GM12878 (cell line): ENCODE measurements around the gene HBQ1. TPM values are rescaled to one million over a fixed set of nuclear protein-coding genes. Genes with fewer than 3 reads are reported as not detected.

ENCODE experiments used
- ATAC-seq: fragments of 200-7000 bp; cut with Tn5 transposase; 3 replicates; pipeline ENCODE4 v1.9.1; 2020; ENCODE audit warnings: mild to moderate bottlenecking, moderate library complexity
- BruUV-seq: library from RNA; stranded (reverse); fragments of 400-500 nt; replicated peaks from 2 replicates; lab custom pipeline; 2021; lab: Mats Ljungman, UMichigan
- CTCF ChIA-PET: fragments of 300-600 bp; sonication (Branson Sonifier 250); formaldehyde crosslinking; extraction: SDS; loops from one replicate; lab custom pipeline; 2021; ENCODE audit warnings: inconsistent platforms; lab: Yijun Ruan, JAX
- POLR2A ChIA-PET: fragments of 350-600 bp; formaldehyde crosslinking; extraction: SDS; loops from one replicate; lab custom pipeline; 2021; ENCODE audit warnings: inconsistent platforms; lab: Charles Lee
- RAD21 ChIA-PET: fragments of 300-600 bp; sonication (Branson Sonifier 250); formaldehyde crosslinking; loops from one replicate; lab custom pipeline; 2023; ENCODE audit warnings: antibody characterized with exemption; ENCODE audit not compliant: unreplicated experiment; lab: Charles Lee
- SMC1A ChIA-PET: fragments of 300-600 bp; sonication (Branson Sonifier 250); formaldehyde crosslinking; loops from one replicate; lab custom pipeline; 2023; ENCODE audit not compliant: unreplicated experiment, uncharacterized antibody; lab: Charles Lee
- DNase-seq: peaks from one replicate; pipeline ENCODE4 v3.0.0-alpha.2; 2011; ENCODE audit warnings: low read depth, low spot score
- FAIRE-seq: peaks from 3 replicates; lab custom pipeline; 2011; peaks lifted over from hg19 to GRCh38; lab: Jason Lieb, UNC
- H2AFZ ChIP-seq: 2 replicates; pipeline ENCODE4 v1.6.0; 2011; ENCODE audit warnings: low read depth, low read length, control low read depth; ENCODE audit not compliant: control insufficient read depth
- H3K27ac ChIP-seq: 2 replicates; pipeline ENCODE4 v1.5.1; 2011; ENCODE audit warnings: control low read depth; ENCODE audit not compliant: control insufficient read depth, insufficient read depth
- H3K27me3 ChIP-seq, 2 experiments: replicated peaks in 1 of 2; 2 replicates each; pipeline versions ENCODE4 v1.6.0 to v1.6.1; 2011; ENCODE audit warnings: low read length in 1 of 2; ENCODE audit not compliant: control insufficient read depth in 2 of 2, insufficient read depth in 2 of 2
- H3K36me3 ChIP-seq, 2 experiments: 2 replicates each; pipeline ENCODE4 v1.5.1; 2011; ENCODE audit warnings: low read length in 1 of 2; ENCODE audit not compliant: control insufficient read depth in 2 of 2, insufficient read depth in 2 of 2
- H3K4me1 ChIP-seq: 2 replicates; pipeline ENCODE4 v1.6.1; 2011; ENCODE audit warnings: mild to moderate bottlenecking, low read length, moderate library complexity, mixed read lengths; ENCODE audit not compliant: control insufficient read depth, insufficient read depth
- H3K4me2 ChIP-seq: 2 replicates; pipeline ENCODE4 v1.6.0; 2011; ENCODE audit warnings: control low read depth; ENCODE audit not compliant: control insufficient read depth, insufficient read depth
- H3K4me3 ChIP-seq: fragments of 200-600 bp; sonication (generic); 2 replicates; pipeline ENCODE4 v1.5.1; 2016
- H3K79me2 ChIP-seq: 2 replicates; pipeline ENCODE4 v1.6.0; 2011; ENCODE audit warnings: low read length; ENCODE audit not compliant: control insufficient read depth, insufficient read depth
- H3K9ac ChIP-seq: 2 replicates; pipeline ENCODE4 v1.8.0; 2011; ENCODE audit warnings: low read length, control low read depth, mixed read lengths; ENCODE audit not compliant: control insufficient read depth, insufficient read depth
- H3K9me3 ChIP-seq: replicated peaks from 3 replicates; pipeline ENCODE4 v1.5.1; 2011; ENCODE audit warnings: mild to moderate bottlenecking, low read length; ENCODE audit not compliant: control insufficient read depth, insufficient read depth
- H4K20me1 ChIP-seq: 2 replicates; pipeline ENCODE4 v1.6.0; 2011; ENCODE audit not compliant: control insufficient read depth, insufficient read depth
- ASH2L ChIP-seq: fragments of 300-600, 200-600 bp; sonication (generic); IDR thresholded peaks from 2 replicates; pipeline ENCODE4 v1.6.1; 2017; ENCODE audit warnings: low read depth, mild to moderate bottlenecking, borderline replicate concordance
- E2F4 ChIP-seq: IDR thresholded peaks from 2 replicates; pipeline ENCODE4 v1.6.1; 2012; ENCODE audit warnings: low read depth, low read length, improper control_type of control experiment
- E4F1 ChIP-seq: fragments of 450-650 bp; IDR thresholded peaks from 2 replicates; pipeline ENCODE4 v1.6.1; 2018; ENCODE audit warnings: borderline replicate concordance, mild to moderate bottlenecking; ENCODE audit not compliant: partially characterized antibody
- HDAC2 ChIP-seq: fragments of 200-600 bp; sonication (generic); IDR thresholded peaks from 2 replicates; pipeline ENCODE4 v1.6.1; 2017
- JUNB ChIP-seq: IDR thresholded peaks from 2 replicates; pipeline ENCODE4 v1.6.1; 2016; ENCODE audit warnings: antibody characterized with exemption, mild to moderate bottlenecking
- MLLT1 ChIP-seq: fragments of 450-650 bp; IDR thresholded peaks from 2 replicates; pipeline ENCODE4 v1.6.1; 2016; ENCODE audit warnings: mild to moderate bottlenecking
- MTA2 ChIP-seq: fragments of 450-650 bp; IDR thresholded peaks from 2 replicates; pipeline ENCODE4 v1.6.1; 2016; ENCODE audit warnings: low read depth, mild to moderate bottlenecking, moderate library complexity
- SKIL ChIP-seq: fragments of 450-650 bp; IDR thresholded peaks from 2 replicates; pipeline ENCODE4 v1.6.1; 2017; ENCODE audit warnings: mild to moderate bottlenecking, low read depth, inconsistent platforms; ENCODE audit not compliant: poor library complexity, severe bottlenecking
- STAT1 ChIP-seq: fragments of 450-650 bp; conservative IDR thresholded peaks from 2 replicates; pipeline ENCODE4 v1.6.1; 2014; ENCODE audit warnings: antibody characterized with exemption, mild to moderate bottlenecking
- WGBS: methylation state at CpG from one replicate; pipeline ENCODE4 v1.1.6; 2016; ENCODE audit warnings: low lambda C conversion rate; ENCODE audit not compliant: insufficient replicate concordance, insufficient coverage; ENCODE audit errors: missing lambda C conversion rate; 5-methylcytosine and 5-hydroxymethylcytosine counted together
- in situ Hi-C: fragments of 300-500 bp; cut with MboI; formaldehyde crosslinking; loops from 9 replicates; pipeline ENCODE4 v1.14.3; 2018; ENCODE audit warnings: mixed read lengths
- intact Hi-C: fragments of 100-400 bp; cut with micrococcal nuclease; formaldehyde crosslinking; loops from one replicate; pipeline ENCODE4 v1.14.2; 2022; ENCODE audit not compliant: unreplicated experiment
- polyA plus RNA-seq, 11 experiments: library from polyadenylated mRNA; depleted of rRNA in 4 of 11; unstranded in 6 of 11; stranded (reverse) in 5 of 11; fragments of >200 nt; fragmentation: Nextera tagmentation in 4 of 11; fragmentation: Illumina TruSeq in 1 of 11; extraction: Ambion mirVana in 4 of 11; extraction: Trizol in 1 of 11; gene quantifications; 1 replicate in 1 of 11; 2 replicates in 10 of 11; pipeline versions ENCODE4 v1.2.1 to v1.2.3, GENCODE V29; 2011 to 2016; ENCODE audit warnings: inconsistent platforms in 2 of 11, missing spikeins in 2 of 11, low read depth in 1 of 11
- total RNA-seq, 4 experiments: library from RNA; depleted of rRNA in 3 of 4; stranded (reverse); fragments of >200 nt in 3 of 4; fragmentation: Illumina TruSeq in 1 of 4; extraction: Trizol in 1 of 4; gene quantifications; 2 replicates each; pipeline versions ENCODE4 v1.2.1 to v1.2.3, GENCODE V29; 2013 to 2021

The HBQ1 gene
- total and polyA plus RNA-seq, 10 of the 15 experiments (the other 5 are each of a cell fraction or from before 2014, with no cell fraction given): not detected

- whole genome bisulfite sequencing: 95% methylated on average over 11 of the region's 11 CpGs
- TF ChIP-seq E4F1: no peak
- no peak for TF ChIP-seq ASH2L
- TF ChIP-seq JUNB: no peak
- no peak for TF ChIP-seq MTA2
- no peak for TF ChIP-seq MLLT1
- TF ChIP-seq E2F4: no peak
- TF ChIP-seq HDAC2: no peak
- TF ChIP-seq STAT1: no peak
- no peak for TF ChIP-seq SKIL
- TF ChIP-seq, all 136 proteins: peak for 0
Measured at GRCh38 chr16:192686-193085, 12.4 kb downstream of the HBQ1 start.

More at GRCh38 chr16:192686-193085, 12.4 kb downstream of the HBQ1 start:
- ATAC-seq (no peak), FAIRE-seq (no peak), DNase-seq (no peak)
- Histone ChIP-seq H3K79me2 (no peaks in the 10 kb centered on the region), H4K20me1 (no peaks in the 10 kb centered on the region), H2AFZ (no peak overlapping the region), H3K4me2 (no peak overlapping the region), H3K9me3 (no peaks in the 10 kb centered on the region), H3K27me3 (no peaks in the 10 kb centered on the region), H3K4me1 (no peaks in the 10 kb centered on the region), H3K36me3 (peaks cover 17 to 30% of the 10 kb centered on the region in 2 experiments), H3K9ac (no peak overlapping the region), H3K4me3 (no peak overlapping the region), H3K27ac (no peak overlapping the region)
- ChIA-PET SMC1A (interaction anchor here (0.9 kb wide), 1 partner anchor 36 kb away, joined by 3 read pairs; no protein-coding TSS in a partner anchor), POLR2A (no interaction called here), CTCF (interaction anchor here (1.0 kb wide), 1 partner anchor 86 kb away, joined by 3 read pairs; no protein-coding TSS in a partner anchor), RAD21 (interaction anchor here (1.3 kb wide), 1 partner anchor 35 kb away, joined by 3 read pairs; no protein-coding TSS in a partner anchor)
- in situ Hi-C loops (no loop called here), intact Hi-C loops (no loop called here)
- no TSS peak for BruUV-seq
